ENCODE measurements around the gene TIMM13. TPM values are rescaled to one million over a fixed set of nuclear protein-coding genes. Genes with fewer than 3 reads are reported as not detected.

Gene TIMM13
- total RNA-seq, 2 experiments from 2014 or later = 113 to 121 TPM

DNA sequence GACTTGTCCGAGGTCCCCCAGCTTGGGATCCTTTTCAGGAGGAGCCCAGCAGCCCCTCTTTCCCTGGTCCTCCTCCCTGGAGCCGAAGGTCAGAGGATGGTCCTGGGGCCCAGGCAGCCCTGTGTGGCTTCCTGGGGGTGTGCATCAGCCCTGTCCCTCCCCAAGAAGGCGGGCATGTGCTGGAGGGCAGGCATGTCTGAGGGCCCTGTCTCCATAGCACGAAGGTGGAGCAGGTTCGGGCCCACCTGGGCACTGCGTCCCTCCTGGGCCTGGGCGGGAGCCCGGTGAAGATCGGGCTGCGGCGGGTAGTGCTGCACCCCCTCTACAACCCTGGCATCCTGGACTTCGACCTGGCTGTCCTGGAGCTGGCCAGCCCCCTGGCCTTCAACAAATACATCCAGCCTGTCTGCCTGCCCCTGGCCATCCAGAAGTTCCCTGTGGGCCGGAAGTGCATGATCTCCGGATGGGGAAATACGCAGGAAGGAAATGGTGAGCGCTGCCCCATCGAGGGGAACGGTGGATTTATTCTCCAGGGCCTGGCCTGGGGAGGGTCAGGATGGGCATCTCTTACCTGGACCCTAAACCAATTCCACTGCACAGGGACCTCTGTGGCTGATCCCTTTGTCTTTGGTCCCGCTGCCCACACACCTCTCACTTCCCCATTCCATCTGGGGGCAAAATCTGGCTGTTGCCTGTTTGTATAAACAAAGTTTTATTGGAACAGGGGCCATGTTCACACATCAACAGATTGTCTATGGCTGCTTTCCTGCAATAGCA, 10.9 kb downstream of the TIMM13 start:
- Mint-ChIP-seq H3K27ac (no peak overlapping the region), H3K36me3 (ENCODE audit: low read depth) (no peaks in the 10 kb centered on the region), H3K27me3 (no peaks in the 10 kb centered on the region), H3K4me3 (no peak overlapping the region), H3K4me1 (ENCODE audit: low read depth) (no peaks in the 10 kb centered on the region), H3K9me3 (peaks cover 2% of the 10 kb centered on the region)
- ATAC-seq (no peak), DNase-seq (no peak)
- TF ChIP-seq, protein P1, sequence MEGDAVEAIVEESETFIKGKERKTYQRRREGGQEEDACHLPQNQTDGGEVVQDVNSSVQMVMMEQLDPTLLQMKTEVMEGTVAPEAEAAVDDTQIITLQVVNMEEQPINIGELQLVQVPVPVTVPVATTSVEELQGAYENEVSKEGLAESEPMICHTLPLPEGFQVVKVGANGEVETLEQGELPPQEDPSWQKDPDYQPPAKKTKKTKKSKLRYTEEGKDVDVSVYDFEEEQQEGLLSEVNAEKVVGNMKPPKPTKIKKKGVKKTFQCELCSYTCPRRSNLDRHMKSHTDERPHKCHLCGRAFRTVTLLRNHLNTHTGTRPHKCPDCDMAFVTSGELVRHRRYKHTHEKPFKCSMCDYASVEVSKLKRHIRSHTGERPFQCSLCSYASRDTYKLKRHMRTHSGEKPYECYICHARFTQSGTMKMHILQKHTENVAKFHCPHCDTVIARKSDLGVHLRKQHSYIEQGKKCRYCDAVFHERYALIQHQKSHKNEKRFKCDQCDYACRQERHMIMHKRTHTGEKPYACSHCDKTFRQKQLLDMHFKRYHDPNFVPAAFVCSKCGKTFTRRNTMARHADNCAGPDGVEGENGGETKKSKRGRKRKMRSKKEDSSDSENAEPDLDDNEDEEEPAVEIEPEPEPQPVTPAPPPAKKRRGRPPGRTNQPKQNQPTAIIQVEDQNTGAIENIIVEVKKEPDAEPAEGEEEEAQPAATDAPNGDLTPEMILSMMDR (IDR thresholded peaks at IDR 0.05) = no peak
- ChIA-PET POLR2A (no interaction called here), CTCF (no interaction called here)
- intact Hi-C loops (cut with micrococcal nuclease) = no loop called here

DNA sequence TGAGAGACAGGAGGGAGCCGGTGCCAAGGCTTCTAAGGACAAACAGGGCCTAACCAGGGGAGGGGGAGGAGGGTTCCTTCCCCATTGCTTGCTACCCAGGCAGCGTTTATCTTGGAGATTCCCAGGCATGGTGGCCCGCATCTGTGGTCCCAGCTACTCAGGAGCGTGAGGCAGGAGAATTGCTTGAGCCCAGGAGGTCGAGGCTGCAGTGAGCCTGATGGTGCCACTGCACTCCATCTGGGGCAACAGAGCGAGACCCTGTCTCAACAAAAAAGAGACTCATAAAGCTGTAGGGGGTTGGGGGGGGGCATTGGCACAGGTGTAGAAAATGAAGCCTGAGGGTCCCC, 11.4 kb downstream of the TIMM13 start:
- TF ChIP-seq, protein P1 (IDR thresholded peaks at IDR 0.05) = no peak
- H3K27ac Mint-ChIP-seq = no peak overlapping the region
- H3K4me1 Mint-ChIP-seq (ENCODE audit: low read depth) = no peaks in the 10 kb centered on the region
- peaks cover 2% of the 10 kb centered on the region for H3K9me3 Mint-ChIP-seq
- ChIA-PET CTCF (no interaction called here), POLR2A (interaction anchor here (1.6 kb wide), 1 partner anchor 12 kb away, joined by 4 read pairs; the partner anchor contains the start of gene TIMM13)
- no peak overlapping the region for H3K4me3 Mint-ChIP-seq
- DNase-seq (no peak), ATAC-seq (no peak)
- intact Hi-C loops (cut with micrococcal nuclease) = no loop called here
- no peaks in the 10 kb centered on the region for H3K36me3 Mint-ChIP-seq (ENCODE audit: low read depth)
- no peaks in the 10 kb centered on the region for H3K27me3 Mint-ChIP-seq

DNA sequence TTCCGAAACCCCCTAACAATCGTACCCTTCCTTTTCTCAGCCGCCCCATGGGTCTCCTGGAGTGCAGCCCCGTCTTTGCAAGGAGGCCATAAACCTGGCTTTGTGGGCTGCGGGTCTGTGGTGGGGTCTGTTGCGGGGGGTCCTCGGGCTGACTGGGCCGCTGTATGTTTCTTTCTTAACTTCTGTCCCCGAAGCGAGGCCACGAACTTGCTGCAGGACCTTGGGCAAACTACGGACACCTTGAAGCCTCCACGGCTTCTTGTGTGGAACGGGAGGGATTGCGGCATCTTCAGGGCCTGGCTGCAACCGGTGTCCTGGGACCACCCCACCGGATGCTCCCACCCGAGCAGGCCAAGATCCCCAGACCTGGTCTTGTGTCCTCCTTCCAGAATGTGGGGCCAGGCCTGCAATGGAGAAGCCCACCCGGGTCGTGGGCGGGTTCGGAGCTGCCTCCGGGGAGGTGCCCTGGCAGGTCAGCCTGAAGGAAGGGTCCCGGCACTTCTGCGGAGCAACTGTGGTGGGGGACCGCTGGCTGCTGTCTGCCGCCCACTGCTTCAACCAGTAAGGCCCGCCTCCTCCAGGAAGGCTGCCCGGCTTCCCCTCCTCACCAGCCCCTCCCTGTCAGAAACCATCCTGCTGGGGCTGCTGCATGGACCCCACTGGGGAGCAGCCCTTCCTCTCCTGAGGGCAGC, 12.0 kb downstream of the TIMM13 start:
- ChIA-PET POLR2A (interaction anchor here (1.6 kb wide), 1 partner anchor 12 kb away, joined by 4 read pairs; the partner anchor contains the start of gene TIMM13), CTCF (no interaction called here)
- H3K4me1 Mint-ChIP-seq (ENCODE audit: low read depth) = no peaks in the 10 kb centered on the region
- intact Hi-C loops (cut with micrococcal nuclease) = no loop called here
- no peaks in the 10 kb centered on the region for H3K36me3 Mint-ChIP-seq (ENCODE audit: low read depth)
- peaks cover 2% of the 10 kb centered on the region for H3K9me3 Mint-ChIP-seq
- H3K27me3 Mint-ChIP-seq = no peaks in the 10 kb centered on the region
- DNase-seq (no peak), ATAC-seq (no peak)
- H3K4me3 Mint-ChIP-seq = no peak overlapping the region
- H3K27ac Mint-ChIP-seq = no peak overlapping the region
- TF ChIP-seq, protein P1 (IDR thresholded peaks at IDR 0.05) = no peak

DNA sequence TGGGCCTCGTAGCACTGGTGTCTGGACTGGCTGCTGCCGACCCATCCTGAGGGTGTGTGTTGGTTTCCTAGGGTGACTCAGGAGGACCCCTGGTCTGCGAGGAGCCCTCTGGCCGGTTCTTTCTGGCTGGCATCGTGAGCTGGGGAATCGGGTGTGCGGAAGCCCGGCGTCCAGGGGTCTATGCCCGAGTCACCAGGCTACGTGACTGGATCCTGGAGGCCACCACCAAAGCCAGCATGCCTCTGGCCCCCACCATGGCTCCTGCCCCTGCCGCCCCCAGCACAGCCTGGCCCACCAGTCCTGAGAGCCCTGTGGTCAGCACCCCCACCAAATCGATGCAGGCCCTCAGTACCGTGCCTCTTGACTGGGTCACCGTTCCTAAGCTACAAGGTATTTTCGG, 13.8 kb downstream of the TIMM13 start:
- Mint-ChIP-seq H3K27ac (no peak overlapping the region), H3K27me3 (no peaks in the 10 kb centered on the region), H3K36me3 (ENCODE audit: low read depth) (no peaks in the 10 kb centered on the region), H3K4me3 (no peak overlapping the region), H3K4me1 (ENCODE audit: low read depth) (no peaks in the 10 kb centered on the region), H3K9me3 (peaks cover 2% of the 10 kb centered on the region)
- TF ChIP-seq, protein P1 (IDR thresholded peaks at IDR 0.05) = no peak
- no peak for ATAC-seq
- intact Hi-C loops (cut with micrococcal nuclease) = no loop called here
- DNase-seq = no peak
- ChIA-PET POLR2A (interaction anchor here (0.9 to 1.1 kb wide), 2 partner anchors 34 to 180 kb away, joined by 3 to 4 read pairs; no protein-coding TSS in a partner anchor), CTCF (interaction anchor here (1.1 kb wide), 1 partner anchor 14 kb away, joined by 3 read pairs; no protein-coding TSS in a partner anchor)

DNA sequence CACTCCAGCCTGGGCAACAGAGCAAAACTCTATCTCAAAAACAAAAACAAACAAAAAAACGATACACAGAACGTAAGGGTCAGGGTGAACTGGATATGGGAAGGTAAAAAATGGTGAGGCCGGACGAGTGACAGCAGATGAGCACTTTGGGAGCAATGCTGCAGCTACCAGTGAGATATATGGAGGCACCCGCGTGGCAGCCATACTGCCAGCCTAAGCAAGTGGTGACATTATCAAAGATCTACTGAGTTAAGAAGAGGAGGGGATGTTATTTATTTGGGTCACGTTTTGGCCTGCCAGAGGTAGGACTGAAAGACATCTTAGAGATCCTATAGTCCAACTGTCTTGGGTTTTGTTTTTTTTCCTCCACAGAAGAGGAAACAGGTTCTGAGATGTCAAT, 14.2 kb downstream of the TIMM13 start:
- H3K27me3 Mint-ChIP-seq = no peaks in the 10 kb centered on the region
- TF ChIP-seq, protein P1 (IDR thresholded peaks at IDR 0.05) = no peak
- no peak overlapping the region for H3K27ac Mint-ChIP-seq
- H3K4me3 Mint-ChIP-seq = no peak overlapping the region
- no peaks in the 10 kb centered on the region for H3K4me1 Mint-ChIP-seq (ENCODE audit: low read depth)
- CTCF ChIA-PET = interaction anchor here (1.1 kb wide), 1 partner anchor 14 kb away, joined by 3 read pairs; no protein-coding TSS in a partner anchor
- peaks cover 2% of the 10 kb centered on the region for H3K9me3 Mint-ChIP-seq
- H3K36me3 Mint-ChIP-seq (ENCODE audit: low read depth) = no peaks in the 10 kb centered on the region
- POLR2A ChIA-PET = interaction anchor here (0.9 to 1.1 kb wide), 2 partner anchors 35 to 180 kb away, joined by 3 to 4 read pairs; no protein-coding TSS in a partner anchor
- ATAC-seq (no peak), DNase-seq (no peak)
- intact Hi-C loops (cut with micrococcal nuclease) = no loop called here

Measured in activated CD8-positive, alpha-beta T cell treated with anti-CD3 and anti-CD28 coated beads for 36 hours (primary cell).